Endometrial microvascular endothelial cells (primary cell): ENCODE data around the gene RAB43. TPM values are rescaled to one million over a fixed set of nuclear protein-coding genes. Genes with fewer than 3 reads are reported as not detected.
"Not testable (repeated sequence)": the region's sequence is repeated elsewhere in the genome, so short reads cannot be mapped to it uniquely, and the experiment has no call there.

Source experiments
- in situ Hi-C: cut with HindIII; loops from 2 replicates; pipeline ENCODE4 v1.10.0; 2017; ENCODE audit warnings: low sequenced_read_pairs, low pct_unique_long_range_greater_than_20kb; ENCODE audit errors: inconsistent ontology term
- total RNA-seq: library from RNA; depleted of rRNA; stranded (reverse); fragments of >200 nt; gene quantifications from one replicate; pipeline ENCODE4 v1.2.3, GENCODE V29; 2015; ENCODE audit errors: inconsistent ontology term

The RAB43 gene
- total RNA-seq, 1 donor from 2014 or later, result 32.4 TPM

- in situ Hi-C loops, result not testable (repeated sequence)
These were observed 53.9 kb downstream of the RAB43 start for GRCh38 chr3:129067719-129068118.

GRCh38 chr3:129065720-129066073, 55.9 kb downstream of the RAB43 start:
- in situ Hi-C loops, result no loop called here

GRCh38 chr3:129065016-129065719, 56.4 kb downstream of the RAB43 start:
- in situ Hi-C loops, result no loop called here

GRCh38 chr3:129063841-129064482, 57.6 kb downstream of the RAB43 start:
- in situ Hi-C loops, result no loop called here

- in situ Hi-C loops, result no loop called here
These were observed 58.4 kb downstream of the RAB43 start for GRCh38 chr3:129063091-129063640.

GRCh38 chr3:129061888-129062834, 59.4 kb downstream of the RAB43 start:
- in situ Hi-C loops, result no loop called here

GRCh38 chr3:129061023-129061887, 60.3 kb downstream of the RAB43 start:
- in situ Hi-C loops, result no loop called here

GRCh38 chr3:129060276-129061022, 61.2 kb downstream of the RAB43 start, which contains the start of gene GP9:
TSS of gene GP9 (plus strand) at chr3:129060779. CDS start at chr3:129061740, 961 bp downstream.
- in situ Hi-C loops, result no loop called here

- in situ Hi-C loops, result no loop called here
These were observed 62.2 kb downstream of the RAB43 start for GRCh38 chr3:129059311-129059958.

- in situ Hi-C loops, result no loop called here
These were observed 63.0 kb downstream of the RAB43 start for GRCh38 chr3:129058441-129059200.

- in situ Hi-C loops, result no loop called here
These were observed 64.4 kb downstream of the RAB43 start for GRCh38 chr3:129057249-129057648.

- in situ Hi-C loops, result no loop called here
These were observed 65.0 kb downstream of the RAB43 start for GRCh38 chr3:129056451-129057173.

GRCh38 chr3:129054605-129055104, 66.9 kb downstream of the RAB43 start:
- in situ Hi-C loops, result no loop called here

GRCh38 chr3:129052675-129053074, 68.9 kb downstream of the RAB43 start:
- in situ Hi-C loops, result no loop called here

GRCh38 chr3:129051871-129052340, 69.7 kb downstream of the RAB43 start:
- in situ Hi-C loops, result no loop called here
